Nephron progenitor cell (in vitro differentiated cells): ENCODE results near the gene FABP2.

ENCODE experiments used
- DNase-seq: peaks from one replicate; pipeline ENCODE4 v3.0.0; 2021
- H3K27ac Mint-ChIP-seq: 2 replicates; pipeline ENCODE4 v1.8.0; 2021; ENCODE audit warnings: mild to moderate bottlenecking, moderate library complexity, mixed read lengths
- H3K27me3 Mint-ChIP-seq: 2 replicates; pipeline ENCODE4 v1.8.0; 2021; ENCODE audit warnings: mild to moderate bottlenecking, low read depth, mixed read lengths; ENCODE audit not compliant: poor library complexity
- H3K36me3 Mint-ChIP-seq: 2 replicates; pipeline ENCODE4 v1.8.0; 2021; ENCODE audit warnings: low read depth, mixed read lengths
- H3K4me1 Mint-ChIP-seq: 2 replicates; pipeline ENCODE4 v1.8.0; 2021; ENCODE audit warnings: mixed read lengths
- H3K4me3 Mint-ChIP-seq: 2 replicates; pipeline ENCODE4 v1.8.0; 2021; ENCODE audit warnings: mild to moderate bottlenecking, moderate library complexity, mixed read lengths
- H3K9me3 Mint-ChIP-seq: 2 replicates; pipeline ENCODE4 v1.8.0; 2021; ENCODE audit warnings: mild to moderate bottlenecking, moderate library complexity, mixed read lengths
- CTCF ChIP-seq: fragments of 200-600 bp; sonication (generic); IDR thresholded peaks from 2 replicates; pipeline ENCODE4 v1.5.0; 2021; ENCODE audit warnings: antibody characterized with exemption

Gene FABP2

DNA sequence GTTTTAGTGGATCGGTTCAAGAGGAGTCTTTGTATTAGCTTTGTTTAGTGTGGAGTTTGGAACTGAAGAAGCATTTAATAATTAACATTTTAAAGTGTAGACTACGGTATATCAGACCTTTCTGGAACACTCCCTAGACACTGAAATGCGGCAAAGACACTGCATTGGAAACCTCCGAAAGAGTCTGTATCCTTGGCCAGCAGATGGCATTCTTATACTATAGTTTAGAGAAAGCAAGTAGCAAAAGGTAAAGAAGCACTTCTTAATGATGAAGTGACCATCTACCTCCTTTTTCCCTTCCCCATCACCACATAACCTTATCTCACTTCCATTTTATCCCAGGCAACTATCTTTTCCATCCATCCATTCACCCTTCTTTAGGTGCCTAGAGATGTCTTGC is 7.6 kb downstream of the FABP2 start:
- Mint-ChIP-seq H3K27ac (no peak overlapping the region), H3K4me3 (no peak overlapping the region), H3K9me3 (no peaks in the 10 kb centered on the region), H3K36me3 (no peaks in the 10 kb centered on the region), H3K27me3 (peaks cover 38% of the 10 kb centered on the region), H3K4me1 (no peaks in the 10 kb centered on the region)
- DNase-seq = no peak
- TF ChIP-seq CTCF = no peak

DNA sequence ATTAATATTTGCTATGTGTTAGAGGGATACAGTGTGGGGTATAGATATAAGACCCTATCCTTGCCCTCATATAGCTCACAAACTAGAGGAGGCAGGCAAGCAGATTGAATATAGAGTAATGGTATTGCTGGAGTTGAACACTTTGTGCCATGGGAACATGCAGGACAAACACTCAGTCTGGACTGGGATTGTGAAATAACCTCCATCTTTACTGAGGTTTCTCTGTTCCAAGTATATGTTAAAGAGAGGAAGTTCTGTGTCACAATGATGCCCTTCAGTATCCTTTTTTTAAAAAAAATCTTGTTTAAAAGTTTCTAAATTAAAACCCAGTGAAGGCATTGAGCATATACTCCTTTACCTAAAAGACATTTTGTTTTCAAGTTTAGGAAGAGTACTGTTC is 8.7 kb downstream of the FABP2 start:
- peaks cover 39% of the 10 kb centered on the region for H3K27me3 Mint-ChIP-seq
- H3K9me3 Mint-ChIP-seq = no peaks in the 10 kb centered on the region
- no peak for TF ChIP-seq CTCF
- H3K4me3 Mint-ChIP-seq = no peak overlapping the region
- no peak overlapping the region for H3K27ac Mint-ChIP-seq
- DNase-seq = no peak
- H3K4me1 Mint-ChIP-seq = no peaks in the 10 kb centered on the region
- no peaks in the 10 kb centered on the region for H3K36me3 Mint-ChIP-seq

- H3K4me1 Mint-ChIP-seq = no peaks in the 10 kb centered on the region
- no peak overlapping the region for H3K27ac Mint-ChIP-seq
- no peaks in the 10 kb centered on the region for H3K36me3 Mint-ChIP-seq
- H3K9me3 Mint-ChIP-seq = no peaks in the 10 kb centered on the region
- no peak for TF ChIP-seq CTCF
- DNase-seq = no peak
- H3K27me3 Mint-ChIP-seq = peaks cover 26% of the 10 kb centered on the region
- H3K4me3 Mint-ChIP-seq = no peak overlapping the region
Measured at GRCh38 chr4:119310826-119311225, 11.1 kb downstream of the FABP2 start.

GRCh38 chr4:119307606-119308005 is 14.3 kb downstream of the FABP2 start:
- DNase-seq = no peak
- Mint-ChIP-seq H3K4me1 (no peaks in the 10 kb centered on the region), H3K4me3 (no peak overlapping the region), H3K36me3 (no peaks in the 10 kb centered on the region), H3K27ac (no peak overlapping the region), H3K27me3 (peaks cover 20% of the 10 kb centered on the region), H3K9me3 (no peaks in the 10 kb centered on the region)
- no peak for TF ChIP-seq CTCF

GRCh38 chr4:119304431-119304830 is 17.5 kb downstream of the FABP2 start:
- H3K36me3 Mint-ChIP-seq = peaks cover under 1% of the 10 kb centered on the region
- no peak overlapping the region for H3K4me3 Mint-ChIP-seq
- DNase-seq = no peak
- H3K27ac Mint-ChIP-seq = no peak overlapping the region
- no peak for TF ChIP-seq CTCF
- H3K9me3 Mint-ChIP-seq = no peaks in the 10 kb centered on the region
- H3K27me3 Mint-ChIP-seq = peaks cover 13% of the 10 kb centered on the region
- H3K4me1 Mint-ChIP-seq = peaks cover 8% of the 10 kb centered on the region

GRCh38 chr4:119303587-119304305 is 18.2 kb downstream of the FABP2 start:
- H3K27me3 Mint-ChIP-seq = peaks cover 12% of the 10 kb centered on the region
- peaks cover 15% of the 10 kb centered on the region for H3K4me1 Mint-ChIP-seq
- no peaks in the 10 kb centered on the region for H3K9me3 Mint-ChIP-seq
- DNase-seq = no peak
- no peak for TF ChIP-seq CTCF
- no peak overlapping the region for H3K27ac Mint-ChIP-seq
- no peak overlapping the region for H3K4me3 Mint-ChIP-seq
- H3K36me3 Mint-ChIP-seq = peaks cover 7% of the 10 kb centered on the region
